DLD1 (cell line): Measurements from ENCODE around the gene KIF15.
"Not testable (repeated sequence)": the region's sequence is repeated elsewhere in the genome, so short reads cannot be mapped to it uniquely, and the experiment has no call there.

Experiments used
- in situ Hi-C: cut with HindIII; loops from 2 replicates; pipeline ENCODE4 v1.10.0; 2017; ENCODE audit warnings: low sequenced_read_pairs

KIF15 gene

GRCh38 chr3:44825264-44825925 is 63.8 kb downstream of the KIF15 start:
- in situ Hi-C loops = no loop called here

- in situ Hi-C loops = no loop called here
Observed at GRCh38 chr3:44827196-44827595, 65.6 kb downstream of the KIF15 start.

GRCh38 chr3:44831232-44831631 is 69.6 kb downstream of the KIF15 start:
- in situ Hi-C loops = no loop called here

GRCh38 chr3:44832032-44832431 is 70.4 kb downstream of the KIF15 start:
- in situ Hi-C loops = no loop called here

GRCh38 chr3:44832965-44833364 is 71.4 kb downstream of the KIF15 start:
- in situ Hi-C loops = no loop called here

- in situ Hi-C loops = no loop called here
Observed at GRCh38 chr3:44833394-44833793, 71.8 kb downstream of the KIF15 start.

GRCh38 chr3:44835684-44836083 is 74.1 kb downstream of the KIF15 start:
- in situ Hi-C loops = no loop called here

- in situ Hi-C loops = no loop called here
Observed at GRCh38 chr3:44842376-44842775, 80.8 kb downstream of the KIF15 start.

GRCh38 chr3:44845528-44846520 is 84.2 kb downstream of the KIF15 start:
- in situ Hi-C loops = no loop called here

GRCh38 chr3:44848634-44849033 is 87.0 kb downstream of the KIF15 start:
- in situ Hi-C loops = no loop called here

- in situ Hi-C loops = not testable (repeated sequence)
Observed at GRCh38 chr3:44856663-44857062, 95.1 kb downstream of the KIF15 start.

GRCh38 chr3:44860117-44860516 is 98.5 kb downstream of the KIF15 start:
- in situ Hi-C loops = no loop called here

GRCh38 chr3:44861412-44862225 is 100.0 kb downstream of the KIF15 start, which contains the start of gene TMEM42:
TMEM42 (plus strand) TSS chr3:44861912; CDS start chr3:44861925, 13 bp downstream.
- in situ Hi-C loops = no loop called here

- in situ Hi-C loops = no loop called here
Observed at GRCh38 chr3:44862226-44862637, 100.6 kb downstream of the KIF15 start.

GRCh38 chr3:44865272-44866035 is 103.9 kb downstream of the KIF15 start:
- in situ Hi-C loops = no loop called here

GRCh38 chr3:44867421-44868111 is 106.0 kb downstream of the KIF15 start:
- in situ Hi-C loops = no loop called here

- in situ Hi-C loops = no loop called here
Observed at GRCh38 chr3:44870375-44871061, 108.9 kb downstream of the KIF15 start.

GRCh38 chr3:44874308-44874707 is 112.7 kb downstream of the KIF15 start, which contains the start of gene TGM4:
TGM4 (plus strand) TSS chr3:44874608; CDS start chr3:44874679, 71 bp downstream.
- in situ Hi-C loops = no loop called here

GRCh38 chr3:44875596-44875995 is 114.0 kb downstream of the KIF15 start:
- in situ Hi-C loops = no loop called here
